ENCODE data around the gene ABCB8.

Gene ABCB8

GRCh38 chr7:151075662-151075971 lies 47.4 kb downstream of the ABCB8 start:
- no peak for TF ChIP-seq CTCF (IDR thresholded peaks at IDR 0.05; ENCODE audit: extremely low read depth, insufficient read depth, missing control alignments)
- in situ Hi-C loops (cut with MboI; ENCODE audit: low pct_unique_long_range_greater_than_20kb, low sequenced_read_pairs, unreplicated experiment) = no loop called here
- no peak for DNase-seq (ENCODE audit: low spot score)

- in situ Hi-C loops (cut with MboI; ENCODE audit: low pct_unique_long_range_greater_than_20kb, low sequenced_read_pairs, unreplicated experiment) = no loop called here
- no peak for DNase-seq (ENCODE audit: low spot score)
- TF ChIP-seq CTCF (IDR thresholded peaks at IDR 0.05; ENCODE audit: extremely low read depth, insufficient read depth, missing control alignments) = no peak
These were observed 47.8 kb downstream of the ABCB8 start for GRCh38 chr7:151075978-151076426.

GRCh38 chr7:151076863-151077704 lies 48.8 kb downstream of the ABCB8 start:
- no peak for DNase-seq (ENCODE audit: low spot score)
- in situ Hi-C loops (cut with MboI; ENCODE audit: low pct_unique_long_range_greater_than_20kb, low sequenced_read_pairs, unreplicated experiment) = no loop called here
- TF ChIP-seq CTCF (IDR thresholded peaks at IDR 0.05; ENCODE audit: extremely low read depth, insufficient read depth, missing control alignments) = peak; percentile 25

GRCh38 chr7:151077705-151078232 lies 49.5 kb downstream of the ABCB8 start:
- no peak for TF ChIP-seq CTCF (IDR thresholded peaks at IDR 0.05; ENCODE audit: extremely low read depth, insufficient read depth, missing control alignments)
- no peak for DNase-seq (ENCODE audit: low spot score)
- in situ Hi-C loops (cut with MboI; ENCODE audit: low pct_unique_long_range_greater_than_20kb, low sequenced_read_pairs, unreplicated experiment) = no loop called here

- in situ Hi-C loops (cut with MboI; ENCODE audit: low pct_unique_long_range_greater_than_20kb, low sequenced_read_pairs, unreplicated experiment) = no loop called here
- no peak for TF ChIP-seq CTCF (IDR thresholded peaks at IDR 0.05; ENCODE audit: extremely low read depth, insufficient read depth, missing control alignments)
- DNase-seq (ENCODE audit: low spot score) = no peak
These were observed 50.2 kb downstream of the ABCB8 start for GRCh38 chr7:151078233-151079040.

- TF ChIP-seq CTCF (IDR thresholded peaks at IDR 0.05; ENCODE audit: extremely low read depth, insufficient read depth, missing control alignments) = no peak
- DNase-seq (ENCODE audit: low spot score) = no peak
- in situ Hi-C loops (cut with MboI; ENCODE audit: low pct_unique_long_range_greater_than_20kb, low sequenced_read_pairs, unreplicated experiment) = no loop called here
These were observed 51.1 kb downstream of the ABCB8 start for GRCh38 chr7:151079199-151079910.

All from GM13977 (cell line).